Osteoblast (primary cell): ENCODE measurements around the gene WHRN. TPM values are rescaled to one million over a fixed set of nuclear protein-coding genes. Genes with fewer than 3 reads are reported as not detected.

Source experiments
- DNase-seq: peaks from one replicate; pipeline ENCODE4 v3.0.0; 2011; ENCODE audit warnings: low spot score, mixed read lengths; ENCODE audit not compliant: insufficient read length; ENCODE audit errors: missing footprints
- H2AFZ ChIP-seq: 2 replicates; pipeline ENCODE4 v1.6.0; 2011; ENCODE audit warnings: mild to moderate bottlenecking, low read length
- H3K27ac ChIP-seq: 2 replicates; pipeline ENCODE4 v1.5.1; 2011; ENCODE audit warnings: mild to moderate bottlenecking, low read depth, low read length, moderate library complexity
- H3K27me3 ChIP-seq: 2 replicates; pipeline ENCODE4 v1.6.0; 2012; ENCODE audit warnings: mild to moderate bottlenecking, control low read depth, inconsistent platforms, low read length, moderate library complexity; ENCODE audit not compliant: insufficient read depth
- H3K36me3 ChIP-seq: 2 replicates; pipeline ENCODE4 v1.5.1; 2011; ENCODE audit warnings: mild to moderate bottlenecking, low read length, control low read depth, moderate library complexity; ENCODE audit not compliant: insufficient read depth
- H3K4me1 ChIP-seq: 2 replicates; pipeline ENCODE4 v1.5.1; 2011; ENCODE audit warnings: mild to moderate bottlenecking, low read length, control low read depth, moderate library complexity; ENCODE audit not compliant: insufficient read depth
- H3K4me2 ChIP-seq: 2 replicates; pipeline ENCODE4 v1.6.0; 2011; ENCODE audit warnings: mild to moderate bottlenecking, low read length; ENCODE audit not compliant: insufficient read depth
- H3K4me3 ChIP-seq: fragments of 200-600 bp; sonication (generic); 3 replicates; pipeline ENCODE4 v1.5.1; 2012; ENCODE audit warnings: mild to moderate bottlenecking, low read length, inconsistent platforms; ENCODE audit not compliant: insufficient read depth
- H3K79me2 ChIP-seq: 2 replicates; pipeline ENCODE4 v1.6.0; 2012; ENCODE audit warnings: mild to moderate bottlenecking, low read length, control low read depth, inconsistent platforms; ENCODE audit not compliant: insufficient read depth
- H3K9me3 ChIP-seq: 2 replicates; pipeline ENCODE4 v1.5.1; 2011; ENCODE audit warnings: low read depth, low read length, control low read depth
- H4K20me1 ChIP-seq: 2 replicates; pipeline ENCODE4 v1.6.0; 2012; ENCODE audit warnings: mild to moderate bottlenecking, low read length, control low read depth; ENCODE audit not compliant: insufficient read depth
- total RNA-seq: library from RNA; depleted of rRNA; stranded (reverse); fragments of >200 nt; gene quantifications from 2 replicates; pipeline ENCODE4 v1.2.3, GENCODE V29; 2012
- TF ChIP-seq, protein P1 (sequence below): IDR thresholded peaks from 2 replicates; pipeline ENCODE4 v1.5.1; 2011; ENCODE audit warnings: mild to moderate bottlenecking, low read depth, low read length, moderate library complexity; ENCODE audit errors: extremely low read depth

Gene WHRN
- total RNA-seq, 1 donor: 2.2 TPM

DNA sequence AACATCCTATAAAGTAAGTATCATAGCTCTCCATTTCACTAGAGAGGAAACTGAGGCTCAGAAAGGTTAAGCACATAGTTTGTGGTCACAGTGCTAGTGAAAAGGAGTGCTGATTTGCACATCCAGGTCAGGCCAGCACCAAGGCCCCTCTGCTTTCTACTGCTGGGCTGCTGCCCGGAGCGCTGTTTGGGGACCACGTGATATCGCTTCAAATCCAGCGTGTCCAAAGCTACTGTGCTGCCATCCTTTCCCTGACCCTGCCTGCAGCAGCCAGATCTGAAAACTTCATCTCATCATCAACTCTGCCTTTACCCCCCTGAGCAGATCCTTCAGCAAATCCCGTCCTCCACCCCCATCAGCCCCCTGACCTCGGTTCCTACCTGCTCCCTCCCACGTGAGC lies 76.8 kb downstream of the WHRN start:
- no peak overlapping the region for H3K4me2 ChIP-seq
- TF ChIP-seq, protein P1, sequence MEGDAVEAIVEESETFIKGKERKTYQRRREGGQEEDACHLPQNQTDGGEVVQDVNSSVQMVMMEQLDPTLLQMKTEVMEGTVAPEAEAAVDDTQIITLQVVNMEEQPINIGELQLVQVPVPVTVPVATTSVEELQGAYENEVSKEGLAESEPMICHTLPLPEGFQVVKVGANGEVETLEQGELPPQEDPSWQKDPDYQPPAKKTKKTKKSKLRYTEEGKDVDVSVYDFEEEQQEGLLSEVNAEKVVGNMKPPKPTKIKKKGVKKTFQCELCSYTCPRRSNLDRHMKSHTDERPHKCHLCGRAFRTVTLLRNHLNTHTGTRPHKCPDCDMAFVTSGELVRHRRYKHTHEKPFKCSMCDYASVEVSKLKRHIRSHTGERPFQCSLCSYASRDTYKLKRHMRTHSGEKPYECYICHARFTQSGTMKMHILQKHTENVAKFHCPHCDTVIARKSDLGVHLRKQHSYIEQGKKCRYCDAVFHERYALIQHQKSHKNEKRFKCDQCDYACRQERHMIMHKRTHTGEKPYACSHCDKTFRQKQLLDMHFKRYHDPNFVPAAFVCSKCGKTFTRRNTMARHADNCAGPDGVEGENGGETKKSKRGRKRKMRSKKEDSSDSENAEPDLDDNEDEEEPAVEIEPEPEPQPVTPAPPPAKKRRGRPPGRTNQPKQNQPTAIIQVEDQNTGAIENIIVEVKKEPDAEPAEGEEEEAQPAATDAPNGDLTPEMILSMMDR: no peak
- H3K4me3 ChIP-seq: no peak overlapping the region

DNA sequence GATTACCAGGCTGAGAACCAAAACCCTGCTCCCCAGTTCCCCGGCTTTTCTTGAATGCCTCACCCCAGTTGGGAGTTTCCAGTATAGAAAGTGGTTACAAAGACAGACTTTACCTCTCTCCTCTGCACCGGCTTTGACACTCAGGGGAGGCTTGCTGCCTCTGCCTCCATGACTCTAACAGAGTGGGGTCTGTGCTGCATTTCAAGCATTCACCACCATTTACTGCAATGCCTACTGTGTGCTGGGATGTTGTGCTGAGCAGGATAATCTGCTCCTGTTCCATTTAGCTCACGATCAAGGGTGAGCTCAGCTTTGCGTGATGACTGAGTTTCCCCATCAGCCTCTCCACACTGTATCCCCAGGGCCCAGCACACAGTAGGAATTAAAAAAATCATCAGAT lies 77.6 kb downstream of the WHRN start:
- Histone ChIP-seq H3K4me2 (no peak overlapping the region), H2AFZ (no peak overlapping the region), H3K27ac (no peak overlapping the region), H3K9me3 (no peaks in the 10 kb centered on the region), H3K27me3 (peaks cover 15% of the 10 kb centered on the region), H3K4me1 (no peaks in the 10 kb centered on the region), H3K79me2 (no peaks in the 10 kb centered on the region), H3K4me3 (no peak overlapping the region), H4K20me1 (no peaks in the 10 kb centered on the region), H3K36me3 (no peaks in the 10 kb centered on the region)
- DNase-seq: peak; percentile 59
- TF ChIP-seq, protein P1: no peak

More for the DNA sequence above, 76.8 kb downstream of the WHRN start:
- H2AFZ ChIP-seq: no peak overlapping the region
- H3K79me2 ChIP-seq: no peaks in the 10 kb centered on the region
- no peaks in the 10 kb centered on the region for H3K4me1 ChIP-seq
- no peak overlapping the region for H3K27ac ChIP-seq
- peaks cover 15% of the 10 kb centered on the region for H3K27me3 ChIP-seq
- H3K36me3 ChIP-seq: no peaks in the 10 kb centered on the region
- no peaks in the 10 kb centered on the region for H3K9me3 ChIP-seq
- DNase-seq: peak; percentile 34
- H4K20me1 ChIP-seq: no peaks in the 10 kb centered on the region

DNA sequence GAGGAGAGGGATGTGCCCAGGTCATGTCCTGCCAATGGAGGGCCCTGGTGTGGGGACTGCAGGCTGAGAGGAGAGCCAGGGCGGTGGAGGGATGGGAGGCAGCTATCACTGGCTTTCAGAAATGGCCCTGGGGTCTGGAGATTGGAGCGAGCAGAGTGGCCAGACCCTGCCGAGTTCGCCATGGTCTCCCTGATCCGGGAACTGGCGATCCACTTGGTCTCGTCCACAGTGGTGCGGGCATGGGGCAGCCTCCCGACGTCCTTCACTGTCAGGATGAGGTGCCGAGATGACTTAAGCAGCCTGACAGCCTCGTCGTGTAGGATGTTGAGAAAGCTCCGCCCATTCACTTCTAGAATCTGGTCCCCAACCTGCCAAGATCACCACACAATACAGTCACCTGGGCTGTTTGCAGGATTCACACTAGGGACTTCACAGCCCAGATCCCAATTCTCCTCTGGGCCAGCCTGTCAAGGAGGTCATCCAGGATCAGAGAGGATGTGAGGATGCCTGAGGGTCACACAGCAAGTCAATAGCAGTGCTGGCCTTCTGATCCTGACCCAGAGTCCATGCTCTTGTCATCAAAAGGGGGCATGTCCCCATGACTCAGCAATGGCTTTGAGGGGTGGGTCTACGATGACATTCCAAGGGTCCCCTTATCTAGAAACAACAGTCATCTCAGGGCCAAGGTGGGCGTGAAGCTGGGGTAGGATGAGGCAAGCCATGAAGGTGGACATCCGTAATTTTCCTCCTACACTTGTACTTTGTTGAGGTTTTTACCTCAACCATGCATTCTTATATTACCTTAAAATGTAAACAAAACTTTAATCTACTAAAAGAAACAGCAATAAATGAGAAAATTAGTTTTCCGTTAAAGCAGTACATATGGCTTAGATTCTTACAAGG lies 79.0 kb downstream of the WHRN start:
- H3K27me3 ChIP-seq: peaks cover 2% of the 10 kb centered on the region
- no peaks in the 10 kb centered on the region for H3K4me1 ChIP-seq
- no peaks in the 10 kb centered on the region for H3K36me3 ChIP-seq
- peak; percentile 63 for DNase-seq
- no peaks in the 10 kb centered on the region for H4K20me1 ChIP-seq
- no peak overlapping the region for H3K4me3 ChIP-seq
- H3K27ac ChIP-seq: no peak overlapping the region
- no peak overlapping the region for H3K4me2 ChIP-seq
- H2AFZ ChIP-seq: no peak overlapping the region
- no peaks in the 10 kb centered on the region for H3K79me2 ChIP-seq
- H3K9me3 ChIP-seq: no peaks in the 10 kb centered on the region
- TF ChIP-seq, protein P1: no peak

DNA sequence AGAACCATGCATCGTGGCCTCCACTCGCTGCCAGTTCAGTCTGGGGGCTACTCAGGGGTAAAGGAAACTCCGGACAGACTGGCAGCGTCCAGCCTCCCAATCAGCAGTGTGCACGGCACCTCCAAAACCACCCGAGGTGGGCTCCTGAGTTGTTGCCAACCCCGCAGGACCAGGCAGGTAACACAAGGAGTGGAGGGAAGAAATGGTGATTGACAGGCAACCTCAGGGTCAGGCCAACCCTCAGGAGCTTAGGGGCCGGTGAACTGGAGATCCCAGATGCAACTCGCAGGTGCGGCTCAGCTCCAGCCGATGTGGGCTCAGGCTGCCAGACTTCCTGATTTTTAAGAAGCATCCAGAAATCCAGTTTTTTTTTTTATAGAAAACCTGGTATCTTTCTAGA lies 80.1 kb downstream of the WHRN start:
- no peak overlapping the region for H3K27ac ChIP-seq

More for the DNA sequence above, 80.1 kb downstream of the WHRN start:
- TF ChIP-seq, protein P1: no peak
- Histone ChIP-seq H3K4me2 (no peak overlapping the region), H3K4me1 (no peaks in the 10 kb centered on the region), H3K79me2 (no peaks in the 10 kb centered on the region), H3K4me3 (no peak overlapping the region), H3K36me3 (no peaks in the 10 kb centered on the region), H2AFZ (no peak overlapping the region), H4K20me1 (no peaks in the 10 kb centered on the region), H3K27me3 (no peaks in the 10 kb centered on the region), H3K9me3 (no peaks in the 10 kb centered on the region)
- peak; percentile 79 for DNase-seq
